Measurements from ENCODE around the gene GOLGA8N.
"Not testable (repeated sequence)": the region's sequence is repeated elsewhere in the genome, so short reads cannot be mapped to it uniquely, and the experiment has no call there.

Gene GOLGA8N

GRCh38 chr15:32593151-32593550, at the start of gene GOLGA8N:
Gene GOLGA8N (plus strand): TSS chr15:32593456.
- DNase-seq (ENCODE audit: low read depth): not testable (repeated sequence)

GRCh38 chr15:32543456-32543855, 49.8 kb upstream of the GOLGA8N start:
- DNase-seq (ENCODE audit: low read depth): not testable (repeated sequence)

- DNase-seq (ENCODE audit: low read depth): not testable (repeated sequence)
These were observed 48.1 kb upstream of the GOLGA8N start for GRCh38 chr15:32545129-32545528.

- DNase-seq (ENCODE audit: low read depth): not testable (repeated sequence)
These were observed 38.7 kb upstream of the GOLGA8N start for GRCh38 chr15:32554587-32554986.

- DNase-seq (ENCODE audit: low read depth): not testable (repeated sequence)
These were observed 31.1 kb upstream of the GOLGA8N start for GRCh38 chr15:32562198-32562597.

- not testable (repeated sequence) for DNase-seq (ENCODE audit: low read depth)
These were observed 24.3 kb upstream of the GOLGA8N start for GRCh38 chr15:32568988-32569387.

GRCh38 chr15:32578482-32578881, 14.8 kb upstream of the GOLGA8N start:
- DNase-seq (ENCODE audit: low read depth): not testable (repeated sequence)

GRCh38 chr15:32585844-32586243, 7.4 kb upstream of the GOLGA8N start:
- DNase-seq (ENCODE audit: low read depth): not testable (repeated sequence)

GRCh38 chr15:32609518-32609917, 16.3 kb downstream of the GOLGA8N start:
- DNase-seq (ENCODE audit: low read depth): not testable (repeated sequence)

GRCh38 chr15:32610719-32611118, 17.5 kb downstream of the GOLGA8N start:
- DNase-seq (ENCODE audit: low read depth): not testable (repeated sequence)

GRCh38 chr15:32614712-32615050, 21.4 kb downstream of the GOLGA8N start:
- not testable (repeated sequence) for DNase-seq (ENCODE audit: low read depth)

- peak; percentile 72 for DNase-seq (ENCODE audit: low read depth)
These were observed 22.0 kb downstream of the GOLGA8N start, which contains the start of gene ARHGAP11A for GRCh38 chr15:32615051-32615870. Gene ARHGAP11A (plus strand): TSS chr15:32615504. CDS start chr15:32616212, 708 bp downstream.

GRCh38 chr15:32615871-32616426, 22.7 kb downstream of the GOLGA8N start:
- not testable (repeated sequence) for DNase-seq (ENCODE audit: low read depth)

GRCh38 chr15:32636410-32636809, 43.2 kb downstream of the GOLGA8N start:
- DNase-seq (ENCODE audit: low read depth): no peak

- no peak for DNase-seq (ENCODE audit: low read depth)
These were observed 43.8 kb downstream of the GOLGA8N start for GRCh38 chr15:32636908-32637567.

- DNase-seq (ENCODE audit: low read depth): no peak
These were observed 44.4 kb downstream of the GOLGA8N start for GRCh38 chr15:32637704-32638103.

GRCh38 chr15:32641517-32642059, 48.3 kb downstream of the GOLGA8N start, which contains the start of gene SCG5:
Gene SCG5 (plus strand): TSS chr15:32641710. CDS start chr15:32643593, 1,883 bp downstream.
- no peak for DNase-seq (ENCODE audit: low read depth)

GRCh38 chr15:32642667-32643435, 49.6 kb downstream of the GOLGA8N start:
- DNase-seq (ENCODE audit: low read depth): no peak

- DNase-seq (ENCODE audit: low read depth): no peak
These were observed 50.7 kb downstream of the GOLGA8N start for GRCh38 chr15:32643907-32644445.

GRCh38 chr15:32646291-32646690, 53.0 kb downstream of the GOLGA8N start:
- DNase-seq (ENCODE audit: low read depth): no peak

- DNase-seq (ENCODE audit: low read depth): no peak
These were observed 56.1 kb downstream of the GOLGA8N start for GRCh38 chr15:32649342-32649741.

Measured in CMK (cell line).